ENCODE results near the gene POLR3K.

POLR3K gene

GRCh38 chr16:53346-54236, at the start of gene POLR3K, which contains the start of gene SNRNP25:
TSS of gene POLR3K (minus strand) at chr16:53608. CDS start at chr16:53586, 22 bp downstream.
TSS of gene SNRNP25 (plus strand) at chr16:53828. CDS start at chr16:54017, 189 bp downstream.
- Histone ChIP-seq H3K4me1 (ENCODE audit: control insufficient read depth, insufficient read depth, low read length) (peaks cover 15% of the 10 kb centered on the region), H3K9me3 (ENCODE audit: control insufficient read depth in 2 of 2, low read length in 2 of 2) (no peaks in the 10 kb centered on the region), H3K27me3 (ENCODE audit: control insufficient read depth in 1 of 2, insufficient read depth in 2 of 2, low read length in 2 of 2) (no peaks in the 10 kb centered on the region), H3K4me3 (ENCODE audit: low read length in 2 of 2) (peak within 1 kb of the TSS; percentile 62 to 91), H3K27ac (ENCODE audit: low read length) (peak within 1 kb of the TSS; percentile 37), H3K9ac (ENCODE audit: low read length in 2 of 2) (peak within 1 kb of the TSS; percentile 76), H3K36me3 (ENCODE audit: control insufficient read depth in 2 of 2, insufficient read depth in 2 of 2, low read length in 2 of 2) (peaks cover 15 to 28% of the 10 kb centered on the region in 2 donors)

DNA sequence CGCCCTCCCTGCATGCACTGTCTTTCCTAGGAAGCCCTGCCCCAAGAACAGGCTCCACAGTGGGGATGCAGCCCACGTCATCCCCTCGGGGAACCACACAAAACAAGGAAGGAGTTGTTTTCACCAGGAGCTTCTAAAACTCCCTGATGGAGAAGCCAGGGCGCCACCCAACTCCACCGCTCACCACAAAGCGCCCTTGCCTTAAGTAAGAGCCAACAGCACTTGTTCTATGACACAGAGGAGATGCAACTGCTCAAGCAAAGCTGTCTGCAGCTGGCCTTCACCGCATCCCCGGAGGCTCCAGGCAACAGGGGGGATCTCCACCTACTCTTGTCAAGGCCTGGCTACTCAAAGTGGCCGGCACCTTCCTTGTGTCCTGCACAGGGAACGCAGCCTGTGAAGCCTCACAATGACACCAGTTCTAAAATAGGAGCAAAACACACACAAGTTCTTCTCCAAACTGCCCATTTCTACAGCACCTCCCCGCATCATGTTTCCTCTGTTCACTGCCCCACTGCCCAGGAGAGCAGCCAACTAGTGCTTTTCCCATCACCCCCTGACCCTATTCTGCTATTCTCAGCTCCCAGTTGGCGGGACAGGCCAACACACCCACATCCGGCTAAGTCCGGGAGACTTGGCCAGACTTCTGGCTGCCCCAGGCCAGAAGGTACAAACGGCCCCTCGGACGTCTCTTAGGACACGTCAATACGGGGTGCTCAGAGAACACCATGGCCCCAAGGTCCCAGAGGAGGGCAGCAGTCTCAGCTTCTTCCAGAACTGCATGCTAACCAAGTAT, 48.9 kb upstream of the POLR3K start:
- H3K4me3 ChIP-seq (ENCODE audit: low read length in 2 of 2): peak overlapping the region in 1 of 2 donors; percentile 29
- H3K27me3 ChIP-seq (ENCODE audit: control insufficient read depth in 1 of 2, insufficient read depth in 2 of 2, low read length in 2 of 2): no peaks in the 10 kb centered on the region
- H3K27ac ChIP-seq (ENCODE audit: low read length): no peak overlapping the region
- no peaks in the 10 kb centered on the region for H3K9me3 ChIP-seq (ENCODE audit: control insufficient read depth in 2 of 2, low read length in 2 of 2)
- H3K36me3 ChIP-seq (ENCODE audit: control insufficient read depth in 2 of 2, insufficient read depth in 2 of 2, low read length in 2 of 2): peaks cover 3 to 15% of the 10 kb centered on the region in 2 donors
- H3K4me1 ChIP-seq (ENCODE audit: control insufficient read depth, insufficient read depth, low read length): peaks cover 19% of the 10 kb centered on the region
- H3K9ac ChIP-seq (ENCODE audit: low read length in 2 of 2): no peak overlapping the region

GRCh38 chr16:101586-101985, 48.2 kb upstream of the POLR3K start:
- Histone ChIP-seq H3K27me3 (ENCODE audit: control insufficient read depth in 1 of 2, insufficient read depth in 2 of 2, low read length in 2 of 2) (no peaks in the 10 kb centered on the region), H3K4me3 (ENCODE audit: low read length in 2 of 2) (no peak overlapping the region), H3K9ac (ENCODE audit: low read length in 2 of 2) (no peak overlapping the region), H3K4me1 (ENCODE audit: control insufficient read depth, insufficient read depth, low read length) (peaks cover 23% of the 10 kb centered on the region), H3K9me3 (ENCODE audit: control insufficient read depth in 2 of 2, low read length in 2 of 2) (no peaks in the 10 kb centered on the region), H3K27ac (ENCODE audit: low read length) (no peak overlapping the region), H3K36me3 (ENCODE audit: control insufficient read depth in 2 of 2, insufficient read depth in 2 of 2, low read length in 2 of 2) (peaks cover 3 to 15% of the 10 kb centered on the region in 2 donors)

DNA sequence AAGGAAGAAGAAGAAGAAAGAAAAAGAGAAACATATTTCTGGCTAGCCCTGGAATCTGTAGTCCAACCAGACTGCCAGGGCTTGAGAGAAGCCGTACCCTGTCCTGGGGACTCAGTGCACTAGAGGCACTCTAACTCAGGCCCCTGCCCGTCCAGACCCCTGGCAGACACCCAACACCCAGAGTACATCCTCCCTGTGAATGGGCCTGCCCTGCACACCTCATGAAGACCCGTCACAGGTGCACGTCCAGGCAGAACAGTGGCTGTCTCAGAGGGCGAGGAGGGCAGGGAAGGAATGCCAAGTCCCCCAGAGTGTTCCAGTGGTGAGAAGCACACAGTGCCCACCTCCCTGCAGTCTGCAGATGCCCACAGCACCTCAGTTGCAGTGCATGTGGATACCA, 47.6 kb upstream of the POLR3K start:
- Histone ChIP-seq H3K27ac (ENCODE audit: low read length) (no peak overlapping the region), H3K4me1 (ENCODE audit: control insufficient read depth, insufficient read depth, low read length) (peaks cover 23% of the 10 kb centered on the region), H3K36me3 (ENCODE audit: control insufficient read depth in 2 of 2, insufficient read depth in 2 of 2, low read length in 2 of 2) (peaks cover 3 to 15% of the 10 kb centered on the region in 2 donors), H3K27me3 (ENCODE audit: control insufficient read depth in 1 of 2, insufficient read depth in 2 of 2, low read length in 2 of 2) (no peaks in the 10 kb centered on the region), H3K4me3 (ENCODE audit: low read length in 2 of 2) (no peak overlapping the region), H3K9ac (ENCODE audit: low read length in 2 of 2) (no peak overlapping the region), H3K9me3 (ENCODE audit: control insufficient read depth in 2 of 2, low read length in 2 of 2) (no peaks in the 10 kb centered on the region)

DNA sequence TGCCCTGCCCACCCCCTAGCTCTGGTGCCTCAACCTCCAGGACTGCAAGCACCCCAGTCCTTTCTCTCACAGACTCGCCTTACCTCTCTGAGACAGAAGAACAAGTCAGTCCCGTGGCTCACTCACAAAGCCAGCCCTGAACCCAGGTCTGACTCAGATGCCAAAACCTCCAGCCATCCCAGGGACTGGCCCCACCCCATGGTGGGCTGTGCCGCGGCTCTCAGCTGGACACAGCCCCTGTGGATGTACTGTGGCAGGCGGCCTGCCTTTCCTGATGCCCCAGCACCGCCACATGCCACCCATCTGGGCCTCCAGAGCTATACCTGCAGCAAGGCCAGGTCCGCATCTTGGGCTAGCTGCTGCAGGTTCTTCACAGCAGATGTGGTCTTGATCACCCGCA, 44.4 kb upstream of the POLR3K start:
- Histone ChIP-seq H3K4me1 (ENCODE audit: control insufficient read depth, insufficient read depth, low read length) (peaks cover 19% of the 10 kb centered on the region), H3K9ac (ENCODE audit: low read length in 2 of 2) (no peak overlapping the region), H3K27ac (ENCODE audit: low read length) (no peak overlapping the region), H3K9me3 (ENCODE audit: control insufficient read depth in 2 of 2, low read length in 2 of 2) (no peaks in the 10 kb centered on the region), H3K4me3 (ENCODE audit: low read length in 2 of 2) (no peak overlapping the region), H3K36me3 (ENCODE audit: control insufficient read depth in 2 of 2, insufficient read depth in 2 of 2, low read length in 2 of 2) (peaks cover 7 to 14% of the 10 kb centered on the region in 2 donors), H3K27me3 (ENCODE audit: control insufficient read depth in 1 of 2, insufficient read depth in 2 of 2, low read length in 2 of 2) (no peaks in the 10 kb centered on the region)

GRCh38 chr16:96935-97381, 43.5 kb upstream of the POLR3K start:
- Histone ChIP-seq H3K9me3 (ENCODE audit: control insufficient read depth in 2 of 2, low read length in 2 of 2) (no peaks in the 10 kb centered on the region), H3K4me1 (ENCODE audit: control insufficient read depth, insufficient read depth, low read length) (peaks cover 21% of the 10 kb centered on the region), H3K9ac (ENCODE audit: low read length in 2 of 2) (no peak overlapping the region), H3K36me3 (ENCODE audit: control insufficient read depth in 2 of 2, insufficient read depth in 2 of 2, low read length in 2 of 2) (peaks cover 7 to 16% of the 10 kb centered on the region in 2 donors), H3K4me3 (ENCODE audit: low read length in 2 of 2) (no peak overlapping the region), H3K27ac (ENCODE audit: low read length) (no peak overlapping the region), H3K27me3 (ENCODE audit: control insufficient read depth in 1 of 2, insufficient read depth in 2 of 2, low read length in 2 of 2) (no peaks in the 10 kb centered on the region)

GRCh38 chr16:94918-95265, 41.5 kb upstream of the POLR3K start:
- H3K4me3 ChIP-seq (ENCODE audit: low read length in 2 of 2): no peak overlapping the region
- H3K36me3 ChIP-seq (ENCODE audit: control insufficient read depth in 2 of 2, insufficient read depth in 2 of 2, low read length in 2 of 2): peaks cover 3 to 13% of the 10 kb centered on the region in 2 donors
- H3K9ac ChIP-seq (ENCODE audit: low read length in 2 of 2): peak overlapping the region in 1 of 2 donors; percentile 21
- no peaks in the 10 kb centered on the region for H3K9me3 ChIP-seq (ENCODE audit: control insufficient read depth in 2 of 2, low read length in 2 of 2)
- no peak overlapping the region for H3K27ac ChIP-seq (ENCODE audit: low read length)
- H3K27me3 ChIP-seq (ENCODE audit: control insufficient read depth in 1 of 2, insufficient read depth in 2 of 2, low read length in 2 of 2): no peaks in the 10 kb centered on the region
- H3K4me1 ChIP-seq (ENCODE audit: control insufficient read depth, insufficient read depth, low read length): peaks cover 19% of the 10 kb centered on the region

DNA sequence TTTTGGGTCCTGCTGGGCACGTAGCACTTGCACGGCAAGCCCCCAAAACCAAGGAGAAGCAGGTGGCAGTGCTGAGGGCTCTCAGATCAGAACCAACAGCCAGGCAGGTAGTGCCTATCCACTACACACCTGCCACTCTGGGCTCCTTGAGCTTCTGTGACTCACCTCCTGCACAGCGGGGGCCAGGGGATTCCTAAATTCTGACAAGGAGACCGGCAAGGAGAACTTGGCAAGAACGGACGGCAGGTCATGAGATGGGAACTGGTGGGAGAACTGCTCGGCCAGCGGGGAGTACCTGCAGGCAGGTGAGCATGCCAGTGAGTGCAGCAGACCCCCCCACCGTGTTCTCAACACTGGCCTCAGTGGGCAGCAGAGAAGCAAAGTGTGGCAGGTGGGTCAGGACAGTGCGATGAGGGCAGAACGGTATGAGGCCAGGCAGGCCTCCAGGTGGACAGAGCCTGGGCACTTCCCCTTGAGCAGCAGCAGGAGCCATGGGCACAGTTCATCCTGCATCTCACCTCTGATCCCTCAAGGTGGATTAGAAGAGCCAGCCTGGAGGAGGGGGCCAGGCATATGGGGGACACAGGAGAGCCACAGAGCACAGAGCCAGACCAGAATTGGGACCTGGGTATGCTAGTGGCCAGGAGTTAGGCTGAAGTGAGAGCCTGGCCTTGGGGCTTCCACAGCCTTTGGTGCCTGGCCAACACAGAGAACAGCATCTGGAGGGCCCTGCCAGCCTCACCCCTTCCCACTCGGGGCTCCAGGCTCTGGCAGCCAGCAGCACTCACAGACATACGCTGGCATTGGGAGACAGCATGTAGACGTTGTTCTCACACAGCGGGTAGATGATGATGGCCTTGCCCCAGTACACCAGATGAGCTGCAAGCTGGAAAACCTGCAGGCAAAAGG, 39.3 kb upstream of the POLR3K start:
- peaks cover 13 to 20% of the 10 kb centered on the region in 2 donors for H3K36me3 ChIP-seq (ENCODE audit: control insufficient read depth in 2 of 2, insufficient read depth in 2 of 2, low read length in 2 of 2)
- H3K27ac ChIP-seq (ENCODE audit: low read length): no peak overlapping the region
- no peak overlapping the region for H3K9ac ChIP-seq (ENCODE audit: low read length in 2 of 2)

DNA sequence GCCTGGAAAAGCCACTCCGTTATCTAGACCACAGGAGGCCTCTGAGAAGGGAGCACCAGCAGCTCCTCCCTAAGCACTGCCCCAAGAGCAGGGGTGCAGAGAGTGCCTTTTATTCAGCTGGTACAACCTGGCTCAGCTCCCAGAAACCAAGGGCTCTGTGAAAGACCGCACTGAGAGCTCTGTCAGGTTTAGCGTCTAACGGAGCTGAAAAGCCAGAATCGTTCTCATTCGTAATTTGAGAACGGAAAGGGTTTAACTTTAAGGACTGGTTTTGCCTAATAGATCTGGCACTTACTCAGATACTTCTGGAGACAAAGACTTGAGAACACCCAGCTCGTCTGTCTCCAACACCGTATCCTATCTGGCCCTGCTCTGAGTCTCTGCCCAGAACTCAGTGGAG, 38.1 kb upstream of the POLR3K start:
- peak overlapping the region; percentile 44 to 62 for H3K9ac ChIP-seq (ENCODE audit: low read length in 2 of 2)
- H3K9me3 ChIP-seq (ENCODE audit: control insufficient read depth in 2 of 2, low read length in 2 of 2): no peaks in the 10 kb centered on the region
- H3K27ac ChIP-seq (ENCODE audit: low read length): peak overlapping the region; percentile 46
- H3K4me1 ChIP-seq (ENCODE audit: control insufficient read depth, insufficient read depth, low read length): peaks cover 11% of the 10 kb centered on the region
- no peak overlapping the region for H3K4me3 ChIP-seq (ENCODE audit: low read length in 2 of 2)
- H3K27me3 ChIP-seq (ENCODE audit: control insufficient read depth in 1 of 2, insufficient read depth in 2 of 2, low read length in 2 of 2): no peaks in the 10 kb centered on the region
- peaks cover 20 to 23% of the 10 kb centered on the region in 2 donors for H3K36me3 ChIP-seq (ENCODE audit: control insufficient read depth in 2 of 2, insufficient read depth in 2 of 2, low read length in 2 of 2)

More for the DNA sequence above, 39.3 kb upstream of the POLR3K start:
- Histone ChIP-seq H3K9me3 (ENCODE audit: control insufficient read depth in 2 of 2, low read length in 2 of 2) (no peaks in the 10 kb centered on the region), H3K4me3 (ENCODE audit: low read length in 2 of 2) (no peak overlapping the region), H3K4me1 (ENCODE audit: control insufficient read depth, insufficient read depth, low read length) (peaks cover 19% of the 10 kb centered on the region), H3K27me3 (ENCODE audit: control insufficient read depth in 1 of 2, insufficient read depth in 2 of 2, low read length in 2 of 2) (no peaks in the 10 kb centered on the region)
